HG03378 (cell line): ENCODE measurements around the gene LAMP5.

Experiments
- ATAC-seq: cut with Tn5 transposase; IDR thresholded peaks from one replicate; pipeline ENCODE4 v1.9.1; 2021; ENCODE audit warnings: mild to moderate bottlenecking, moderate library complexity; ENCODE audit not compliant: unreplicated experiment

LAMP5 gene, protein sequence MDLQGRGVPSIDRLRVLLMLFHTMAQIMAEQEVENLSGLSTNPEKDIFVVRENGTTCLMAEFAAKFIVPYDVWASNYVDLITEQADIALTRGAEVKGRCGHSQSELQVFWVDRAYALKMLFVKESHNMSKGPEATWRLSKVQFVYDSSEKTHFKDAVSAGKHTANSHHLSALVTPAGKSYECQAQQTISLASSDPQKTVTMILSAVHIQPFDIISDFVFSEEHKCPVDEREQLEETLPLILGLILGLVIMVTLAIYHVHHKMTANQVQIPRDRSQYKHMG

GRCh38 chr20:9514461-9515213 lies at the start of gene LAMP5:
Gene LAMP5, plus strand, starts transcription at chr20:9514590. Its CDS starts 263 bp downstream, at chr20:9514853.
- ATAC-seq = no peak

GRCh38 chr20:9467995-9468394 lies 46.4 kb upstream of the LAMP5 start:
- ATAC-seq = no peak

DNA sequence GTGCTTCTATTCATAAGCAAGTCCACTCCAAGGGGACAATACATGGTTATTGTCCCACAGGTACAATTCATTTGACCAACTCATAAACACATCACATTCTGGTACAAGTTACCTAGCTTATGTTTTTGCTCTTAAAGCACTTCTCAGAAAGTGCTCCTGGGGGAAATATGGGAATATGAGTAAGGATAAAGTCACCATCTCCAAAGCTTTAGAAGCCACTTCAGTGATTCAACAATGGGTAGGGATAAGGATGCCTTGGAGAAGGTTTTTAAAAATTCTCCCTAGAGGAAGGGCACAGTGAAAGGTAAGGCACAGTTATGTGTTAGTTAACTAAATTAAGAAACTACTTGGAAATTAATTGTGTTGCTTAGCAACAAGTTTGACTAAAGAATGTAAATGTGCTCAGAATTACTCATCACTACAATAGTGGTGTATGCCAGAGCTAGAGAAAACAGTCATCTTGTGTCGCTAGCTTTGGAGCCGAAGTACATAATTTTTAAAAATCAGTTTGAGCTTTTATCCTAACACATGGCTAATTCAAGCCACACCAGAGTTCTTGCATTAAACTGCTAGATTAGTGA lies 39.5 kb upstream of the LAMP5 start:
- ATAC-seq = no peak

- ATAC-seq = no peak
These were observed 38.9 kb upstream of the LAMP5 start for GRCh38 chr20:9475456-9475855.

DNA sequence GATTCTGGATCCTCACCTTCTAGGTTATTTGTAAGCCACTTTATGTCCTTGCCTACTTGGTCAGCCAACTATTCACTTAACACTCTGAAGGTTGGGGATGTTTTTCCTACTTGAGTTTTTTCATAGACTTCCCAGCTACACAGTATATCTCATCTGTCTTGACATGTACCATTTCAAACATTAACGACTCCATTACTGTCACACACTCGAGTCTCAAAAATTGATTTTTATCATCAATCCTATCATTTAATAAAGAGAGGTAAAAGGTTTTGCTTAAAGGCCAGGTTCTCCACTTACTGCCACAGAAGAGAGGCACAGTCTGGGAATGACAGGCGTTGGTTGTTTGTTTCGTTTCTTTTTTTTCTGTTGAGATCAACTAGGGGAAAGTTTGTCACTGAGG lies 38.2 kb upstream of the LAMP5 start:
- no peak for ATAC-seq

- no peak for ATAC-seq
These were observed 37.8 kb upstream of the LAMP5 start for GRCh38 chr20:9476637-9477036.

- ATAC-seq = no peak
These were observed 35.6 kb upstream of the LAMP5 start for GRCh38 chr20:9478771-9479170.

- ATAC-seq = no peak
These were observed 34.3 kb upstream of the LAMP5 start for GRCh38 chr20:9480066-9480465.

- no peak for ATAC-seq
These were observed 32.2 kb upstream of the LAMP5 start for GRCh38 chr20:9482180-9482579.

DNA sequence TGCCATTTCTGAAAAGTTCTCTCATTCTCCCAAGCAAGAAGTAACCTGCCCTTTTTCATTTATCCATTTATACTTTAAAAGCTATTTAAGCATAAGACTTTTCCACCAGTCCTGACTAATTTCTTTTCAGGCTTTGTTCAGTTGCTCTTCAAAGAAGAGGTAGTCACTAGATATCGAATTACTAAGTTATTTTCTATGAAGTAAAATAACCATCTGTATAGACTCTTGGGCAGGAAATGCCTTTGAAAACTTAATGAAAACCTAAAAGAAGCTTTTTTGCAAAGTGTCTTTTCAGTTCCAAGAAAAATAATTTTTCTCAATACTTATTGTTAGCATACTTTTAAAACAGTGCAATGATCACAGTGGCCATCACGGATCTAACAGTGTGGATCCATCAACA lies 31.3 kb upstream of the LAMP5 start:
- ATAC-seq = no peak

GRCh38 chr20:9485614-9486340 lies 28.6 kb upstream of the LAMP5 start:
- no peak for ATAC-seq

GRCh38 chr20:9487231-9487630 lies 27.2 kb upstream of the LAMP5 start:
- ATAC-seq = no peak

DNA sequence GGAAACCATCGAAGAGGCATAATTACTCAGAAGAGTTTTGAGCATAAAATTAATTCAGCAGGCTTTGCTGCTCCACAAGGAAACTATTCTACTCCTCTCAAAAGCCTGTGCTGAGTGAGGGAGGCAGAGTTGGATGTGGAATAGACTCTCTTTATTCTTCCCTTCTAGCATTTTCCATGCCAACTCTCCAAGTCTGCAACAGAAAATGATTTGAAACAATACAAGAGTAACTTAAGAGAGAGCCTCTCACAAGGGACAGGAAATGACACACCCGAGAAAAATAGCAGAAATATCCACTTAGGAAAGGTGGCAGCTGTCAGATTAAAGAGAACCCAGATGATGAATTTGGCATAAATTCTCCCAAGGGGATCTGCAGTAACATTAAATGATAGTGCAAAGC lies 26.3 kb upstream of the LAMP5 start:
- ATAC-seq = no peak

- ATAC-seq = no peak
These were observed 24.2 kb upstream of the LAMP5 start for GRCh38 chr20:9490161-9490560.

GRCh38 chr20:9490631-9491030 lies 23.8 kb upstream of the LAMP5 start:
- ATAC-seq = no peak

- no peak for ATAC-seq
These were observed 23.1 kb upstream of the LAMP5 start for GRCh38 chr20:9491324-9491723.

- ATAC-seq = no peak
These were observed 22.3 kb upstream of the LAMP5 start for GRCh38 chr20:9492067-9492466.

DNA sequence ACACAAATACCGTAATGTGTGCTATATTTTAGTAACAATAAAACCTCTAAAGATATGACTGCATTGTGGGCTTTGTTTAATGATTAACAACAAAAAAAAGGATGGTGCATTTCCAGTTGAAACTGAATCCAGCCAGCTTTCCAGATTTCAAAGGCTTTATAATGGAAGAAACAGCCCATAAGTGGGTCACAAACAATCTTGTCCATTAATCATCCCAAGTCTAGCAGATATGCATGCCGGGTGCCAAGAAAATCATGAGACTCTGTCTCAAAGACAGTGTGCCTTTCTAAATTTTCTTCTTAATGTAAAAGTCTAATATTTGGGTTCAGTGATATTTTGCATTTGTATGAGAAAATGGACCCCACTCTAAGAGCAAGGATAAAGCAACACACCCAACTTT lies 20.6 kb upstream of the LAMP5 start:
- ATAC-seq = no peak

- no peak for ATAC-seq
These were observed 18.7 kb upstream of the LAMP5 start for GRCh38 chr20:9495701-9496100.

DNA sequence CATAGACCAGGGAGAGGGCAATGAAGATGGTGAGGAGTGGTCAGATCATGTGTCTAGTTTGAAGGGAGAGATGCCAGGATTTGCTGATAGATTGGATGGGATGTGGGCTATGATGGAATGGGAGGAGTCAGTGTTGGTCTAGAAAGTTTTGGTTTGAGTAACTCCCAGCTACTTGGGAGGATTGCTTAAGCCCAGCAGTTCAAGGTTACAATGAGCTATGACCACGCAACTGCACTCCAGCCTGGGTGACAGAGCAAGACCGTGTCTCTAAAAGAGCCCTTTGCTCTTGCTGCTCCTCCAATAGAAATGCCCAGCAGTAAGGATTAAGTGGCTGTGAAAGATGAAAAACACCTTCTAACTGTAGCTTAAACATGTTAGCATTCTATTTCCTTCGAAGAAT lies 18.2 kb upstream of the LAMP5 start:
- ATAC-seq = no peak

GRCh38 chr20:9498322-9498721 lies 16.1 kb upstream of the LAMP5 start:
- ATAC-seq = no peak
